Neural cell (in vitro differentiated cells): ENCODE data around the gene CCDC9B. TPM values are rescaled to one million over a fixed set of nuclear protein-coding genes. Genes with fewer than 3 reads are reported as not detected.

Experiments used
- H2AFZ ChIP-seq: fragments of 200-600, 300-800 bp; sonication (generic), shearing (Covaris generic); 2 replicates; pipeline ENCODE4 v1.6.0; 2014; ENCODE audit warnings: low read depth, mild to moderate bottlenecking, antibody characterized with exemption, low read length, moderate library complexity
- H3F3A ChIP-seq: fragments of 200-600 bp; shearing (Covaris generic); 2 replicates; pipeline ENCODE4 v1.6.1; 2016; ENCODE audit warnings: mild to moderate bottlenecking, moderate library complexity, mixed read lengths, antibody characterized with exemption, low read length; ENCODE audit not compliant: insufficient read depth, poor library complexity, severe bottlenecking
- H3K27ac ChIP-seq: fragments of 200-600, 300-800 bp; sonication (generic), shearing (Covaris generic); 2 replicates; pipeline ENCODE4 v1.5.1; 2014; ENCODE audit warnings: mild to moderate bottlenecking, low read length, moderate library complexity
- H3K27me3 ChIP-seq: fragments of 300-800, 200-600 bp; sonication (generic), shearing (Covaris generic); 2 replicates; pipeline ENCODE4 v1.6.0; 2014; ENCODE audit warnings: mild to moderate bottlenecking, low read depth, low read length, moderate library complexity; ENCODE audit not compliant: insufficient read depth
- H3K36me3 ChIP-seq: fragments of 300-800, 200-600 bp; sonication (generic), shearing (Covaris generic); 2 replicates; pipeline ENCODE4 v1.5.1; 2014; ENCODE audit warnings: mild to moderate bottlenecking, antibody characterized with exemption, low read length, moderate library complexity; ENCODE audit not compliant: insufficient read depth
- H3K4me2 ChIP-seq: fragments of 300-800, 200-600 bp; sonication (generic), shearing (Covaris generic); 2 replicates; pipeline ENCODE4 v1.6.0; 2014; ENCODE audit warnings: mild to moderate bottlenecking, low read length
- H3K4me3 ChIP-seq: fragments of 300-800, 200-600 bp; sonication (generic), shearing (Covaris generic); 2 replicates; pipeline ENCODE4 v1.5.1; 2014; ENCODE audit warnings: mild to moderate bottlenecking, low read length, moderate library complexity
- H3K79me2 ChIP-seq: fragments of 200-600 bp; shearing (Covaris generic); replicated peaks from 2 replicates; pipeline ENCODE4 v1.6.0; 2014; ENCODE audit warnings: mild to moderate bottlenecking, low read length, moderate library complexity; ENCODE audit not compliant: insufficient read depth
- H3K9ac ChIP-seq: fragments of 300-800, 200-600 bp; sonication (generic), shearing (Covaris generic); 2 replicates; pipeline ENCODE4 v1.6.1; 2016; ENCODE audit warnings: mild to moderate bottlenecking, low read length, mixed read lengths
- H3K9me2 ChIP-seq: fragments of 200-600 bp; shearing (Covaris generic); 2 replicates; pipeline ENCODE4 v1.6.1; 2016; ENCODE audit warnings: mild to moderate bottlenecking, low read length, mixed read lengths; ENCODE audit not compliant: insufficient read depth
- H3K9me3 ChIP-seq: fragments of 200-600, 300-800 bp; sonication (generic), shearing (Covaris generic); 2 replicates; pipeline ENCODE4 v1.6.1; 2016; ENCODE audit warnings: mild to moderate bottlenecking, mixed run types, low read length, moderate library complexity, mixed read lengths
- H4K20me1 ChIP-seq: fragments of 200-600 bp; shearing (Covaris generic); 2 replicates; pipeline ENCODE4 v1.6.1; 2016; ENCODE audit warnings: mild to moderate bottlenecking, mixed run types; ENCODE audit not compliant: insufficient read depth
- CTCF ChIP-seq: fragments of 450-650 bp; IDR thresholded peaks from 2 replicates; pipeline ENCODE4 v1.5.1; 2014; ENCODE audit warnings: antibody characterized with exemption, mild to moderate bottlenecking, moderate library complexity; ENCODE audit not compliant: poor library complexity, severe bottlenecking
- EP300 ChIP-seq: fragments of 450-650 bp; conservative IDR thresholded peaks from 2 replicates; pipeline ENCODE4 v1.6.1; 2014; ENCODE audit warnings: antibody characterized with exemption, mild to moderate bottlenecking, moderate library complexity; ENCODE audit not compliant: poor library complexity, severe bottlenecking
- EZH2 ChIP-seq: fragments of 200-600, 300-800 bp; shearing (Covaris generic), sonication (generic); IDR thresholded peaks from 2 replicates; pipeline ENCODE4 v1.6.1; 2014; ENCODE audit warnings: antibody characterized with exemption, low read length, borderline replicate concordance, mild to moderate bottlenecking; ENCODE audit not compliant: insufficient read depth, poor library complexity, severe bottlenecking
- MXI1 ChIP-seq: fragments of 450-650 bp; conservative IDR thresholded peaks from 2 replicates; pipeline ENCODE4 v1.6.1; 2014; ENCODE audit warnings: antibody characterized with exemption, mild to moderate bottlenecking; ENCODE audit not compliant: poor library complexity, severe bottlenecking
- POLR2AphosphoS5 ChIP-seq: IDR thresholded peaks from 2 replicates; pipeline ENCODE4 v1.6.1; 2012
- RAD21 ChIP-seq: fragments of 450-650 bp; conservative IDR thresholded peaks from 2 replicates; pipeline ENCODE4 v1.6.1; 2014; ENCODE audit warnings: antibody characterized with exemption, mild to moderate bottlenecking, moderate library complexity
- REST ChIP-seq: IDR thresholded peaks from 2 replicates; pipeline ENCODE4 v1.6.1; 2012; ENCODE audit warnings: borderline replicate concordance
- SMC3 ChIP-seq: fragments of 450-650 bp; conservative IDR thresholded peaks from 2 replicates; pipeline ENCODE4 v1.6.1; 2014; ENCODE audit warnings: antibody characterized with exemption, mild to moderate bottlenecking, moderate library complexity; ENCODE audit not compliant: poor library complexity
- TAF1 ChIP-seq: IDR thresholded peaks from 2 replicates; pipeline ENCODE4 v1.6.1; 2012; ENCODE audit warnings: low read depth
- polyA plus RNA-seq: library from polyadenylated mRNA; depleted of rRNA; stranded (reverse); fragments of >200 nt; gene quantifications from 2 replicates; pipeline ENCODE4 v1.2.3, GENCODE V29; 2014

Gene CCDC9B
- polyA plus RNA-seq, 1 donor from 2014 or later: not detected

- Histone ChIP-seq H3K27ac (no peak overlapping the region), H3K4me3 (no peak overlapping the region), H3F3A (no peaks in the 10 kb centered on the region), H3K9ac (no peak overlapping the region), H3K79me2 (no peaks in the 10 kb centered on the region), H3K9me3 (no peaks in the 10 kb centered on the region), H3K4me2 (no peak overlapping the region), H3K9me2 (no peaks in the 10 kb centered on the region), H3K27me3 (no peaks in the 10 kb centered on the region), H4K20me1 (no peaks in the 10 kb centered on the region), H2AFZ (no peak overlapping the region), H3K36me3 (no peaks in the 10 kb centered on the region)
- TF ChIP-seq CTCF (no peak), RAD21 (no peak), MXI1 (no peak), REST (no peak), SMC3 (no peak), TAF1 (no peak), POLR2AphosphoS5 (no peak), EP300 (no peak), EZH2 (no peak)
Measured at GRCh38 chr15:40332113-40332781, 8.5 kb downstream of the CCDC9B start.

- Histone ChIP-seq H3K9me3 (no peaks in the 10 kb centered on the region), H4K20me1 (no peaks in the 10 kb centered on the region), H3K9me2 (no peaks in the 10 kb centered on the region), H3K4me2 (no peak overlapping the region), H3F3A (no peaks in the 10 kb centered on the region), H3K79me2 (no peaks in the 10 kb centered on the region), H3K4me3 (no peak overlapping the region), H3K9ac (no peak overlapping the region), H3K27me3 (no peaks in the 10 kb centered on the region), H2AFZ (no peak overlapping the region), H3K36me3 (no peaks in the 10 kb centered on the region), H3K27ac (no peak overlapping the region)
- TF ChIP-seq SMC3 (no peak), MXI1 (no peak), REST (no peak), TAF1 (no peak), CTCF (no peak), POLR2AphosphoS5 (no peak), RAD21 (no peak), EZH2 (no peak), EP300 (no peak)
Measured at GRCh38 chr15:40331637-40332036, 9.1 kb downstream of the CCDC9B start.
